Mononuclear cell (primary cell): ENCODE measurements around the gene NTN1. TPM values are rescaled to one million over a fixed set of nuclear protein-coding genes. Genes with fewer than 3 reads are reported as not detected.

Experiments used
- H3K27me3 ChIP-seq: 2 replicates; pipeline ENCODE4 v1.6.0; 2011; ENCODE audit warnings: low read length, control low read depth; ENCODE audit not compliant: insufficient read depth
- H3K4me1 ChIP-seq: 2 replicates; pipeline ENCODE4 v1.5.1; 2011; ENCODE audit warnings: mild to moderate bottlenecking, low read length, control low read depth; ENCODE audit not compliant: insufficient read depth
- H3K4me3 ChIP-seq: 2 replicates; pipeline ENCODE4 v1.5.1; 2011; ENCODE audit warnings: mild to moderate bottlenecking, low read length, moderate library complexity
- H3K9me3 ChIP-seq: 2 replicates; pipeline ENCODE4 v1.5.1; 2011; ENCODE audit warnings: low read depth, mild to moderate bottlenecking, control low read depth, low read length
- total RNA-seq: library from RNA; depleted of rRNA; stranded (reverse); fragments of >200 nt; gene quantifications from one replicate; pipeline ENCODE4 v1.2.3, GENCODE V29; 2012

Gene NTN1
- total RNA-seq, 1 donor = 0.21 TPM

DNA sequence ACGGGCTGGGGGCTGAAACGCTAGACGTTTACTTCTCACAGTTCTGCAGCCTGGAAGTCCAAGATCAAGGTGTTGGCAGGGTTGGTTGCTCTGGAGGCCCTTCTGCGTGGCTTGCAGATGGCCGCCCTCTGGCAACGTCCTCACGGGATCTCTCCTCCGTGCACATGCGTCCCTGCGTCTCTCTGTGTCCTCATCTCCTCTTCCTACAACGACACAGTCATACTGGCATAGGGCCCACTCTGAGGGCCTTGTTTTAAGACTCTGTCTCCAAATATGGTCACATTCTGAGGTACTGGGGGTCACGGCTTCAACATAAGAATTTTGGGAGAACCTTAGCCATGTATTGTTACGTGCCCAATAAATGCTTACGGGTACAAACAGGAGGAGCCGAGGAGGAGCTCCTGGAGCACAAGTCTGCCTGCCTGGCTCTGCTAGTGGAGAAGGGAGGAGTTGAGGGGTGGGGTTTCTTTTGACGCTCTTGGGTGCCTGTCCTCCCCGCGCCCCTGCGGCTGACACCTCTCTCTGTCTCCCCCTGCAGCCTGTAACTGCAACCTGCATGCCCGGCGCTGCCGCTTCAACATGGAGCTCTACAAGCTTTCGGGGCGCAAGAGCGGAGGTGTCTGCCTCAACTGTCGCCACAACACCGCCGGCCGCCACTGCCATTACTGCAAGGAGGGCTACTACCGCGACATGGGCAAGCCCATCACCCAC lies 141.1 kb downstream of the NTN1 start:
- Histone ChIP-seq H3K4me3 (no peak overlapping the region), H3K27me3 (no peaks in the 10 kb centered on the region), H3K9me3 (no peaks in the 10 kb centered on the region), H3K4me1 (no peaks in the 10 kb centered on the region)

DNA sequence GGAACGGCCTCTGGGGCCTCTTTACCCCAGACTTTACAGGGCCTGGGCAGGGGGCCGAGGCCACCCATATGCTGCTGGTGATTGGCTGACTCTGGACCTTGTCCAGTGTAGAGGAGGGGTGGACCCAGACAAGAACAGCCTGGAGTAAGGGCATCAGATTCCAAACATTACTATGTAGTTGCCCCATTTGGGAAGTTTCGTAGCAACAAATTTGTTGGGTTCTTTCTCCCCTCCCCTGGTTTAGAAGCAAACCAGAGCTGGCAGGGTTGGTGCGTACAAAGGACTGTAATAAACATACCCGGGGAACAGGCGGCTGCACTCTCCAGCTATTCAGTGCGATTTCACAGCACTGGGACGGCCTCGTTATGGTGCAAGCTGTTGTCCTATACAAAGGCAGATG lies 145.5 kb downstream of the NTN1 start:
- Histone ChIP-seq H3K27me3 (no peaks in the 10 kb centered on the region), H3K4me1 (no peaks in the 10 kb centered on the region), H3K4me3 (no peak overlapping the region), H3K9me3 (no peaks in the 10 kb centered on the region)

DNA sequence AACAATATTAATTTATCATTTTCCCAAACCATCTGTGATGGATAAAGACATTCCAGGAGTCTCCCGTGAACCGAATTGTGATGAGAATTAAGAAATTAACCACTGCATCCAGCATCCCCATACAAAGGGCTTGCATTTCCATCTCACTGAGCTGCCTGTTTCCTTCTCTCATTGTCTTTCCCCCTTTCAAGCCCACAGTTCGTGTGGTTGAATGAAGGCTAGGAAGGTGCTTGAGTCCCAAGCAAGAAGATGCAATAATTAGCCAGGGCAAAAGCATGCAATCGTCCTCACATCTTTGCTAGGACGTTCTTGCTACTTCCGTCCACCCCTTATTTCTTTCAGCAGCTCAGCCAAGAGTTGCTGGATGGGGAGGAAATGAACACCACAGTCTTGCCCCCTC lies 146.1 kb downstream of the NTN1 start:
- Histone ChIP-seq H3K4me1 (no peaks in the 10 kb centered on the region), H3K4me3 (no peak overlapping the region), H3K9me3 (no peaks in the 10 kb centered on the region), H3K27me3 (no peaks in the 10 kb centered on the region)

DNA sequence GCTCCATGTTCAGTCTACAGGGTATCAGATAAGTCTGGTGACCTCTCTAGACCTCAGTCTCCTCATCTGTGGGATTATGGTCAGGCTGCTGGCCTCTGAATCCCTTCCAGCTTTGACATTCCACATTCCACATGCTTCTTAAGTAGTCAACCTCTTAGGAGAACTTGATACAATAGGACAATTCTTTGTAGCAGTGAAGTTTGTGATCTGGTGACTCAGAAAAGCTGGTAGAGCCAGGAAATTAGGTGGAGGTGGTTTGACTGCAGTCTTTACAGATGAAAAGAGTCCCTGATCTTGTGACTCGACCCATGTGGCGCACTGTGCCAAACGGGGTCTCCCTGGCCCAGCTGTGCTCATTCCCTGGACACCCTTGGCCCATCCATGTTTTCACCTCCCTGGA lies 147.8 kb downstream of the NTN1 start:
- no peaks in the 10 kb centered on the region for H3K9me3 ChIP-seq
- no peak overlapping the region for H3K4me3 ChIP-seq
- no peaks in the 10 kb centered on the region for H3K4me1 ChIP-seq
- no peaks in the 10 kb centered on the region for H3K27me3 ChIP-seq

DNA sequence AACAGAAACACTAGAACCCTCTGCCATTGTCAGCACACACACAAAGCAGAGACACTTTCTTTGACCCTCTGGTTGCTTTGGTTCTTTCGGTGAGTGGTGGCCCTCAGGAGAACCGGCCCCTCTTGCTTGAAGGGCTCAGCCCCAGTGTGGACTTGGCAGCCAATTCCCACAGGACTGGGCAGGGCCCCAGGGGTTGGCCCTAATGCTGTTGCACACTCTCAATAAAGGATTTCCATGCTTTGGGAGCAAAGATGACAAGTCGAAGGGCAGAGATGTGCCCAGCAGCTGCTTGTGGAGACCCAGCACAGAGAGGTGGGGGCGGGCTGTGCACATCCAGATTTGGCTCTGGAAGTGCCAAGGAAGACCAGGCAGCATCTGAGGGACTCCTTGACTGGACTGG lies 149.0 kb downstream of the NTN1 start:
- no peaks in the 10 kb centered on the region for H3K27me3 ChIP-seq
- no peaks in the 10 kb centered on the region for H3K9me3 ChIP-seq
- no peaks in the 10 kb centered on the region for H3K4me1 ChIP-seq
- no peak overlapping the region for H3K4me3 ChIP-seq

DNA sequence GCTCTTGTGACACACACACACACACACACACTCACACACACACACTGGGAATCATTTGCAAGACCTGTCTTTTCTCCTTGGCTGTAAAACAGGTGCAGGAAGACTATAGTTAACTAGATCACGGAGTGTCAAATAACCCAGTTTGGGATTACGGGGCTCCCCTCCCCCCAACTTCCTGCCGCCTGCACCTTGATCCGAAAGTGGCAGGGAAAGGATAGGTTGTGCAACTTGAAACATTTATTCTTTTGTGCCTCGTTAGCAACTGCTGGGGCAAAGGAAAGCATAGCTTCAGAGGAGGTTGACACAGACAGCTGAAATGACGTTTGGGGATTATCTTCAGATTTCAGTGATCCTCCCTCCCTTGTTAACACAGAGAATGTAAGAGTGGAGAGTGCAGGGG lies 149.5 kb downstream of the NTN1 start:
- H3K27me3 ChIP-seq = no peaks in the 10 kb centered on the region
- H3K9me3 ChIP-seq = no peaks in the 10 kb centered on the region
- no peaks in the 10 kb centered on the region for H3K4me1 ChIP-seq
- no peak overlapping the region for H3K4me3 ChIP-seq

DNA sequence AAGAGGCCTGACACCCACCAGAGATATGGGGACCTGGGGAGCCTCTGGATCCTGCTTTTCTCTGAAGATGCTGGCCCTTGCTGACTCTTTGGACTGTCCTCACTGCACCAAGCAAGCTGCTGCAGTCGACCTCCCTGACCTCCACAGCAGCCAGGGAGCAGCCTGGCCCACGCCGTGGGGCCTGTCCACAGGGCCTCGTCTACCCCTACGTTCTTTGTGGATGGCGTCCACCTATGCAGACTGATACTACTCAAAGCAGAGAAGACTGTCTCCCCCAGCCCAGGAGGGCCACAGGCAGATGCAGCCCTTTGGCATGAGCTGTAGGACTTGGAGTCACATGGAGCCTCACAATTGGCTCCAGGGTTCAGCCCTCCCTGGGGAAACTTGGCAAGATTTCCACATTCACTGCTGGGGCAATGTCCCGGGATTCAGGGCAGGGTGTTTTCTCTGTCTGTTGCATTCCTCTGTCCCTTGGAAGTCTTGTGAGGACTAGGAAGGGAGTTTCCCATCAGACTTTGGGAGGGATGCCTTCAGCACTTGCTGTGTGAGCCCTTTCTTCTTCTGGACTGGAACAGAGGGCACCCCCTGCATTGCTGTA lies 152.2 kb downstream of the NTN1 start:
- H3K4me3 ChIP-seq = no peak overlapping the region
- no peaks in the 10 kb centered on the region for H3K27me3 ChIP-seq
- H3K4me1 ChIP-seq = no peaks in the 10 kb centered on the region
- no peaks in the 10 kb centered on the region for H3K9me3 ChIP-seq

DNA sequence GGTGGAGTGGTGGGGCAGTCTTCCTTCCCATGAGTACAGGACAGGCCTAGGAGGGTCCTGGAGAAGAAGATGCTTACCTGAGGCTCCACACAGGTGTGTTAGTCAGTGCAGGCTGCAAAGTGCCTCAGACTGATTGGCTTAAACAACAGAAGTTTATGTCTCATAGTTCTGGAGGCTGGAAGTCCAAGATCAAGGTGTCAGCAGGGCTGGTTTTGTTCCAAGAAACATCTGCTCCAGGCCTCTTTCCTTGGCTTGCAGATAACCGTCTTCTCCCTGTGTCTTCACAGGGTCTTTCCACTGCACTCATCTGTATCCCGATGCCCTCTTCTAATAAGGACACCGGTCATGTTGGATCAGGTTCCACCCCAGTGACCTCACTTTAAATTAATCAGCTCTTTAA lies 153.0 kb downstream of the NTN1 start:
- Histone ChIP-seq H3K9me3 (no peaks in the 10 kb centered on the region), H3K4me3 (no peak overlapping the region), H3K4me1 (no peaks in the 10 kb centered on the region), H3K27me3 (no peaks in the 10 kb centered on the region)

DNA sequence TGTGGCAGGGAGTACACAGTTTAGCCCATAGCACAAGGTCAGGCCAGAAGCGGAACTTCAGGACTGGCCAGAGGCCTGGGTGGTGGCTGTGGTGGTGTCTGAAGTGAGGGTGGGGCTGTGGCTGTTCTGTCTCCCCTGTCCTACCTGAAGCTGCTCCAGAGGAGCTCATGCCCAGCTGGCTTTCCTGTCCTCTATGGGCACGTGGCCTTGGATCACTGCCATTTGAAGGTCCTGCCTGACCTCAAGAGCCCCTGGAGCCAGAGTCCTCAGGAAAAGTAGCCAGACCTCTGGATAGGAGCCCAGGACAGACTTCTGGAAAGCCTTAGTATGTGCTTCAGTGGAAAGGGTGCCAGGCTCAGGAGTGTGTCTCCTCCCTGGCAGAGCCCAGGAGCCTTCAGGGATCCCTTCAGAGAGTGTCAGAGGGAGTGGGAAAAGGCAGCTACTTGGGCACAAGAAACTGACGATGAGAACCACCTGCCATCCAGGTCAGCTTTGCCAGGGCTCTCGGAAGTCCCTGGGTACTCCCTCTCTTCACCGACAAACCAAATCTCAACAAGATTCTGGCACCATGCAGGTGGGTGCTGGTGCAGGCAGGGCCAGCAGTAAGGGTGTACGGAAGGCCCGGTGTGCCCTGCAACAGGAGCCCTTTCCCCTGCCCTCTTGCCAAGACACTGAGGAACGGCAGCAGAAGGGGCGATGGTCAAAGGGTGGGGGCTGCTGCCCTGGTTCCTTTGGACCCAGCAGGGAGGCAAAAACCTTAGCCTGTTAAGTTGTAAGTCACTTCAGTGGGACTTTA lies 153.7 kb downstream of the NTN1 start:
- no peaks in the 10 kb centered on the region for H3K9me3 ChIP-seq
- H3K27me3 ChIP-seq = no peaks in the 10 kb centered on the region
- no peak overlapping the region for H3K4me3 ChIP-seq
- no peaks in the 10 kb centered on the region for H3K4me1 ChIP-seq

DNA sequence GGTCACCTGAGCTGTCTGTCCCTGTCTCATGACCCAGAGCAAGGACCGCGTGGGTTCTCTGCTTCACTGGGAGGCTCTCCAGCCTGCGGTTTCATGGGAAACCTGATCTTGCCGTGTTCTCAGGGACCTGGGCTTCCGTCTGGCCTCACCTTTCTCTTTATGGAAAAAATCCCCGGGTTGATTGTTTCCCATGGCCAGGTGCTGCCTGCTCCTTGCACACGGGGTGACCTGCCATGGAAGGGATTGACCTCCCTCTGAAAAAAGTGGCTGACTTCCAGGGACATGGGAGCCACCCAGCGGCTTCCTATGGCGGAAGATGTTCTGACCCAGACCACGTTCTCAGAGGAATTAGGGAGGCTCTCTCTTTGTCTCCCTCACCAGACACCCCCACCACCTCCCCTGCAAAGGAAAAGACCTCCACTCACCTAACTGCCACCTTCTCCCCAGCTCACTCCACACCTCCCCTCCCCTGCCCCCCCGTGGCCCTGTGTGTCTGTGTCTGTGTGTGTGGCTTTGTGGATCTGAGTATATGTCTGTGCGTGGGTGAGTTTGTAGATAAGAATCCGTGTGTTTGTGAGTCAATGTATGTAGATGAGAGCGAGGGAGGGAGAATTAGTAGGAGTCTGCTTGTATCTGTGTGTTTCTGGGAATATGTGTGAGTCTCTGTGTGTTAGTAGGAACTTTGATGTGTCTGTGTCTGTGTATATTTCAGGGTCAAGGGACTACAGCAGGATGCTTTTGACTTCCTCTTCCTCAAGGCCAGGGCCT lies 154.6 kb downstream of the NTN1 start:
- H3K4me3 ChIP-seq = no peak overlapping the region
- no peaks in the 10 kb centered on the region for H3K4me1 ChIP-seq
- H3K9me3 ChIP-seq = no peaks in the 10 kb centered on the region
- H3K27me3 ChIP-seq = no peaks in the 10 kb centered on the region

DNA sequence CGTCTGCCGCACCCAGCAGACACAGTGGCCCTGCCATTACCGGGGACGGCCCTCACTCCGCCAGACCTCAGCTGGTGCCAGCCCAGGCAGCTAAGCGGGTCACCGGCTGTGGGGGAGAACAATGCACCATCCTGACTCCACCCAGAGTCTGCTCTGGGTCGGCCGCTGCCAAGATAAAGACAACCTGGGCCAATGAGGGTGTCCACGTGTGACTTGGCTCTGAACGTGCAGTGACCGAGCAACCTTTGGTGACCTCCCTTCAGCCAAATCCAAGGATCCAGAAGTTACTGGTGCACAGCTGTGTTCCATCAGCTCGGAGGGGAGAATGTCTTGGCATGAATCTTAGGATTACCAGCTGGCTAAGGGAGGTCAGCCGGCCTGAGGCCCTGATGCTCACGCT lies 155.9 kb downstream of the NTN1 start:
- H3K27me3 ChIP-seq = no peaks in the 10 kb centered on the region
- H3K9me3 ChIP-seq = no peaks in the 10 kb centered on the region
- no peaks in the 10 kb centered on the region for H3K4me1 ChIP-seq
- H3K4me3 ChIP-seq = no peak overlapping the region

DNA sequence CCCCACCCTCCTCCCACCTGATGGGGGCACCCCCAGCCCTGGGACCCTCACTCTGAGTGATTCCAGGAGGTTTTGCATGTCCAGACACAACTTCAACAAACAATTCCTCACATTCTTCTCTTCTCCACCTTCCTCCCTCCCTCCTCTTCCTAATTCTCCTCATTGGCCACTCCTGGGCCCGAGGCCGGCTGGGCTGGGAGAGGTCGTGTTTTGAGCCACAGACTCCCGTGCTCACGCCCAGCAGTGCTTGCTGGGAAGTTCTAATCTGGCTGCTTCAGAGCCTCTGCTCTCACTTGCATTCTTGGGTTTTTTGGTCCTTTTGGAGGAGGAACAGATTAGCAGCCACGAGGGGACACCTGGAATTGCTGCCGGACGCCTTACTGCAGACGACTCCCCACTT lies 157.0 kb downstream of the NTN1 start:
- no peak overlapping the region for H3K4me3 ChIP-seq
- H3K27me3 ChIP-seq = no peaks in the 10 kb centered on the region
- H3K9me3 ChIP-seq = no peaks in the 10 kb centered on the region
- H3K4me1 ChIP-seq = no peaks in the 10 kb centered on the region

DNA sequence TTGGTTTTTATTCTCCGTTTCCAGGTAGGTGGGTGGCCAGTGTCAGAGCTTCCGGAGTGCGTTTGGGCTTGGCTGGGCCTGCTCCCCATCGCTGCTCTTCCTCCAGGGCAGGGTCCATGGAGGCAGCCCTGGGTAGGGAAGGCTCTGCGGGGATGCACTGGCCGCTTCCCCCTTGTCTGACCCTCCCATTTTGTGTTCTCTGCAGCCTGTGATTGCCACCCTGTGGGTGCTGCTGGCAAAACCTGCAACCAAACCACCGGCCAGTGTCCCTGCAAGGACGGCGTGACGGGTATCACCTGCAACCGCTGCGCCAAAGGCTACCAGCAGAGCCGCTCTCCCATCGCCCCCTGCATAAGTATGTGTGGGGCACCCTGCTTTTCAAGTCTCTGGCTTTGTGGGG lies 158.3 kb downstream of the NTN1 start:
- H3K4me1 ChIP-seq = no peaks in the 10 kb centered on the region
- no peak overlapping the region for H3K4me3 ChIP-seq
- no peaks in the 10 kb centered on the region for H3K9me3 ChIP-seq
- no peaks in the 10 kb centered on the region for H3K27me3 ChIP-seq

DNA sequence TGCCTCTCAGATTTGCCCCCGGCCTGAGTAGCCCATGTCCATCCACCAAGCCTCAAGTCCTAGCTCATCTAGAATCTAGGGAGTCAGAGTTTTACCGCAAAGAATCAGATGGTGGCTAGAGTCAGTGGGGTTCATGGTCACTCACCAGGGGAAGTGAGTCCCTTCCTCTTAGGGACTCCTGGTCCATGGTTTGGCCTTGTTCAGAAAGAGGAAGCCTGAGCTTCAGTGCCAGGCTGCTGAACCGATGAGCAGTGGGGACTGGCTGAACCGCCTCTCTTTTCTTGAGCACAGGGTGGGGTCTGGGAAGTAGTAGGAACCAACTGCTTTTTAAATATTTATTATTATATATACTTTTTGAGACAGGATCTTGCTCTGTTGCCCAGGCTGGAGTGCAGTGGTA lies 160.3 kb downstream of the NTN1 start:
- no peaks in the 10 kb centered on the region for H3K4me1 ChIP-seq
- H3K9me3 ChIP-seq = no peaks in the 10 kb centered on the region
- no peak overlapping the region for H3K4me3 ChIP-seq
- H3K27me3 ChIP-seq = no peaks in the 10 kb centered on the region

DNA sequence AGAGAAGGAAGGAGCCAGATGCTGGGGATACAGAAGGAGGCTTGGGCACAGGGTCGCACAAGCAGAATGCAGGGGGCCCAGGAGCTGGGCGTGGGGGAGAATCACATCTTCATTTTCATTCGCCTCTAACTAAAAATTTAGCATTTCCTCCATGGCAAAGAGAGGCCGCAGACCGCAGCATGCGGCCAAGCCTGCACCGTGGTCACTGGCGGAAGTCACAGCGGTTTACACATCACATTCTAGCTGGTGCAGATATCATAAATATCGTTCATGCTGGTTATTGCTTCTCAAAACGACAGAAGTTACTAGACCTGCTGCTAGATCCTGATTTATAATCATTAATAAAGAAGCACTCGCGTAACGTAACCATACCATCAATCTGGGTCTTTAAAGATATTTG lies 162.0 kb downstream of the NTN1 start:
- no peaks in the 10 kb centered on the region for H3K9me3 ChIP-seq
- H3K4me3 ChIP-seq = no peak overlapping the region
- H3K27me3 ChIP-seq = no peaks in the 10 kb centered on the region

More for the DNA sequence above, 162.0 kb downstream of the NTN1 start:
- no peaks in the 10 kb centered on the region for H3K4me1 ChIP-seq
